ENCODE results near the gene SART3.
"Not testable (repeated sequence)": the region's sequence is repeated elsewhere in the genome, so short reads cannot be mapped to it uniquely, and the experiment has no call there.

SART3 gene

DNA sequence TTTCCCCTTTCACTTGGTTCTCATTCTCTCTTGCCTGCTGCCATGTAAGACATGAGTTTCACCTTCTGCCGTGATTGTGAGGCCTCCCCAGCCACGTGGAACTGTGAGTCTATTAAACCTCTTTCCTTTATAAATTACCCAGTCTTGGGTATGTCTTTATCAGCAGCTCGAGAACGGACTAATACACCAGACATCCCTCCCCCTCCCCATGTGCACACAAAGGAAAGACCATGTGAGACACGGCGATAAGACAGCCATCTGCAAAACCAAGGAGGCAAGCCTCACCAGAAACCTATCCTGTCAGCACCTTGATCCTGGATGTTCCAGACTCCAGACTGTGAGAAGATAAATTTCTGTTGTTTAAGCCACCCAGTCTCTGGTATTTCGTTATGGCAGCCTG, 75.6 kb downstream of the SART3 start:
- DNase-seq (ENCODE audit: low read depth in 3 of 3) = not testable (repeated sequence)

DNA sequence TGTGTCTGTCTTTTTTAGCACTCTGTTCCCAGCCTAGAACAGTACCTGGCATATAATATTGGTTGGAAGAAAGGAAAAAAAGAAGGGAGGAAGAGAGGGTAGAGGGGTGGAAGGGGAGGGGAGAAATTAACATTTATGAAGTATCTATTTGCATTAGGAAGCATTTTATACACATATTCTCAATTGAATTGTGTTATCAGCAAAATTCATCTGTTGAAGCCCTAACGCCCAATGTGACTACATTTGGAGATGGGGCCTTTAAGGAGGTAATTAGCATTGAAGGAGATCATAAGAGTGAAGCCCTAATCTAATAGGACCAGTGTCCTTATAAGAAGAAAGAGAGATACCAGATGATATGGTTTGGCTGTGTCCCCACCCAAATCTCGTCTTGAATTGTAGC, 76.1 kb downstream of the SART3 start:
- no peak for DNase-seq (ENCODE audit: low read depth in 3 of 3)

DNA sequence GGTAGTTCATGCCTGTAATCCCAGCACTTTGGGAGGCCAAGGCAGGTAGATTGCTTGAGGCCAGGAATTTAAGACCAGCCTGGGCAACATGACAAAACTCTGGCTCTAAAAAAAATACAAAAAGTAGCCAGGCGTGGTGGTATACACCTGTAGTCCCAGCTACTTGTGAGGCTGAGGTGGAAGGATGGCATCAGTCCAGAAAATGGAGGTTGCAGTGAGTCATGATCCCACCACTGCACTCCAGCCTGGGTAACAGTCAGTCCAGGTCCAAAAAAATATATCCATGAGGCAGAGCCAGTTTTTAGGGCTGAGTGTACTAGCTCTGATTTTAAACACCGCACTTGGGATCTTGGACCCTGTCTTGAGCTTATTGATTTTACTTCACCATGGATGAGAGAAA, 76.5 kb downstream of the SART3 start:
- DNase-seq (ENCODE audit: low read depth in 3 of 3) = no peak

DNA sequence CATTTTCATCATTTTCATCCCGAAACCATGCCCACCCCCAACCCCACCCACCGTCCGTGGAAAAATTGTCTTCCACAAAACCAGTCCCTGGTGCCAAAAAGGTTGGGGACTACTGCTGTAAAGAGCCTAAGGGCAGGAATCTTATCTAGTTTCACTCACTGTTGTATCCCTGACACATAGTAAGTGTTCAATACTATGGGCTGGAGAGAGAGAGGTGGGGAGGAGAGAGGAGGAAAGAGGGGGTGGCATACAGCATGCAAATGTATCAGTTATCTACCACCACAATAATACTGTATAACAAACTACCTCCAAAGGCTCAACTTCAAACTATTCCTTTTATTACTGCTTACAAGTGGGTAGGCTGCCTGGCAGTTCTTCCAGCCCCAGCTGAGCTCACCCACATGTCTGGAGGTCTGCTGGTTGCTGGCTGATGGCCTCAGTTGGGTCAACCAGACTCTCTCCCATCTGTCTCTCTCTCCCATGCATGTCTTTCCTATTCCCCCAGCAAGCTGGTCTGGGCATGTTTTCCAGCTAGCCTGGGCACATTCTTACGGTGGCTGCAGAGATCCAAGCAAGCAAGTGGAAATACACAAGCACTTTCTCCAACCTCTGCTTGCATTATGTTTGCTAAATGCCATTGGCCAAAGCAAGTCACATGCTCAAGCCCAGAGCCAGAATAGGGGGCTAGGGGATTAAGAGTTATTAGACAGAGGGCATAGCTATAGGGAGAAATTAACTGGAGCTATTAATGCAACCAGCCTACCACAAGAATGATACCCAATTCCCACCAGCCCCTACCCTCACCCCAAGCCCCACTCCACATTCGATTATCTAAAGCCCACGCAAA, 77.5 kb downstream of the SART3 start:
- DNase-seq (ENCODE audit: low read depth in 3 of 3) = no peak

DNA sequence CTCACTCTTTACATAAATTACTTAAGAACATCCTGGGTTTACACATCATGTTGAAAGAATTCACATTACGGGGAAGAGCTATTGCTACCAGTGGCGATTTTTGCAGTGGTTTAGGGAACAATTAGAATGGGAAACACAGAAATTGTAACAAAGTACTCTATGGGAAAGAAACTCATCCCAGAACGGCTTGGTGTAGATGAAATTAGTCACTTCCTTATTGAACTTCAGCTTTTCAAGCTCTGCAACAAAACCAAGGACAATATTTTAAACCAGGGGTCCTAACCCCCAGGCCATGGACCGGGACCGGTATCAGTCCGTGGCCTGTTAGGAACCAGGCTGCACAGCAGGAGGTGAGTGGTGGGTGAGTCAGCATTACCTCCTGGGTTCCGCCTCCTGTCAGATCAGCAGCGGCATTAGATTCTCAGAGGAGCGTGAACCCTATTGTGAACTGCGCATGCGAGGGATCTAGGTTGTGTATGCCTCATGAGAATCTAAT, 78.2 kb downstream of the SART3 start:
- no peak for DNase-seq (ENCODE audit: low read depth in 3 of 3)

DNA sequence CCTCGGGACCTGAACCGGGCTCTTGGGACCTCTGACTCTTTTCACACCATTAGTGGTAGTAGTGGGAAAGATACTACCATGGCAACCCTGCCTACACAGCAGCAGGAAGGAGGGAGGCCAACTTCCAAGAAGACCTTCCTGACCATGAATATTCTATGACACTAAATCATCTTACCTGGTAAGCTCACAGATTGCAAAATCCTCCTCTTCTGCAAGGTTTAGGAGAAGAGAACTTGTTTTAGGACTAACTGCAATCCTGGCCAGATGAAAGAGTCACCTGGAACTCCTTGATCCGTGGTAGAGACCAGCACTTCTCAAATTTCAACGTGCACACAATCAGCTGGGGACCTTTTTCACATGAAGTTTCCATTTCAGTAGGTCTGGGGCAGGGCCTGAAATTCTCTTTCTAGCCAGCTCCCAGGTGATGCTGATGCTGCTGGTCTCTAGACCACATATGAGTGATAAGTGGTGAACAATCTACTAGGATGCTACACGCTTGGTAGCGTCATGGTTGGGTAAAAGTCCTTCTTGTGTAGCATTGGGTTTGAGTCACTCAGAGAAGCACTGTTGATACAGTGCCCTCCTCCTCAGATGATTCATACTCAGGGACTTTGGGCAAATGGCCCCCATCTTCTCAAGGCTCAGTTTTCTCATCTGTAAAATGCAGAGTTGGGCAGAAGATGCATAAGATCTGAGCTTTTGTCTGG, 81.5 kb downstream of the SART3 start:
- no peak for DNase-seq (ENCODE audit: low read depth in 3 of 3)

DNA sequence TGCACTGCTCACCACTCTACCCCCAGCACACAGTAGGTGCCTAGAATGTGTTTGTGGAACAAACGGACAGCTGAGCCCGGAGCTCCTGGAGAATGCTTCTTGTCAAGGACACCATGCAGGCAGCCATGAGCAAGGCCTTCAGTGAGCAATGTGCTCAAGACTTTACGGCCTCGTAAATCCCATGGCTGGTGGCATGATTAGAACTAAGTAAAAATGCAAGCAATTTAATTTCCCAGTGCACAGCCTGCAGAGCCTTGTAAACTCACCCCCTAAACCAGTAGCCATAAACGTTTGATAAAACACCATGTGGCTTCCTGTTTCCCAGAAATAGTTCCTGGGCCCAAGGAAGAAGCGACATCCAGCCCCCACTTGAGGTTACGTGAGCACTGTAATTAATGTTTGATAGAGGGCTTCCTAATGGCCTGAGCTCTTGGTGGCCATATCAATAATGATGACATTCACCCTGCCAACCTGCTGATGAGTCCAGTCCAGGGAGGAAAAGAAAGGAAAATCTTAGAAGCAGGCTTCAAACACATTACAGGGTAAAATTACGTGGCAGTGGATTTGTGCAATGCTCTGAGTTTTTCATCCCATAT, 82.3 kb downstream of the SART3 start:
- no peak for DNase-seq (ENCODE audit: low read depth in 3 of 3)

DNA sequence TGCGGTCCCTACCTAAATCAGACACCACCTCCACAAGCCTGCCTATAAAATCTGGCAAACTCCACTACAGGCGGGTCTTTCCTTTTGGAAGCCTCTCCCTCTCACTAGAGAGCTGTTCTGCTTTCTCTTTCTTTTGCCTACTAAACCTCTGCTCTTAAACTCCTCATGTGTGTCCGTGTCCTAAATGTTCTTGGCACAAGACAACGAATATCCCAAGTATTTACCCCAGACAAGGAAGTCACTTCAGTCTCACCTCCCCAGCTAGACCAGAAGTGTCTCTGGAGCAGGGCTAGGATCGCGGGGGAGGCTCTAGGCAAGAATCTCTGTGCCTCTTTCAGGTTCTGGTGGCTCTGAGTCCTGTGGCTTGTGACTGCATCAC, 83.1 kb downstream of the SART3 start:
- DNase-seq (ENCODE audit: low read depth in 3 of 3) = no peak

DNA sequence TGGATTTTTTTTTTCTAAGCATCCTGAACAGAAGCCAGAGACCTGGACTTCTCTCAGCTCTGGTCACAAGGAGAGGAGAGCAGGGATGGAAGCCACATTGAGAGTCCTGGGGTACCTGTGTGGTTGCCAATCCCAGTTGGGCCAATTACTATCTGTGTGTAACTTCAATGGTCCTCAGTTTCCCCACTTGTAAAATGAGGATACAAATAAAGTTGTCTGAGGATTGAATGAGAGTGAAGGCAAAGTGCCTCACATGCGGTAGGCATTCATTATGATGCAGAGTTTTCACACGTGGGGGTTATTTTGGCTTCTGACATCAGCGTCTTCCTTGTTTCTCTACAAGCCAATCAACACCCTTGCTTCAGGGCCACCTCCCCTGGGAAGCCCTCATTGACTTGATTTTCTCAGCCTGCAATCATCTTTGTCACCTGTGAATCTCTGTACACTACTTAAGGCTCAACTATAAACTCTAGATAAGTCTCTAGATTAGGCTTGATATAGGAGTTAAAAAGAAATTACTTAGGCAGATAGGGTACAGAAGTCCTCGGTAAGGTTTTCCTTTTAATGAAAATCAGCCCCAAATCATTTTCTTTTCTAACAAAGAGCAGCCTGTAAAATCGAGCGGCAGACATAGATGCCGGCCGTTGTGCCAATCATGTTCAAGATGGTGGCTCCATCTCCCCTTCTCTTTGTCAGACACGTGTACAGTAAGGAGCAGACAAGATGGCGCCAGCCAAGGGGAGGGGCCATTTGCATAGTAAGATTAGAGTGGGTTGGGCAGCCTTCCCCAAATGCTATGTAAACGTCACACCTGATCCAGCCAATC, 83.7 kb downstream of the SART3 start:
- no peak for DNase-seq (ENCODE audit: low read depth in 3 of 3)

DNA sequence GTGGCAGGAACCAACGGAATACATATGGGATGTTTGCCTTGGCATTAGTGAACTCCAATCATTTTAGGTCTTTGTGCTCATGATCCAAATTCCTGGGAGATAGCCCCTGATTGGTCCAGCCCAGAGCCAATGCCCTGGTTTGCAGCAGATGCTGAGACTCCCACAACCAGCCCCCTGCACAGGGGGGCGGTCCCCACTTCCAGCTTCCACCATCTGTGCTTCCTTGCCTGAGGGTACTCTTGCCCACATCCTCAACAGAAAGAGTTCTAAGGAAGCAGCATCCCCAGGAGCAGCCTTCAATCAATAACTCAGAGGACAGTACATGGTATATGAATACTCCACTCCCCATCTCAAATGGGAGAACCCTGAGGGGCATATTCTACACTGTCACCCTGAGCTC, 85.6 kb downstream of the SART3 start:
- DNase-seq (ENCODE audit: low read depth in 3 of 3) = no peak

DNA sequence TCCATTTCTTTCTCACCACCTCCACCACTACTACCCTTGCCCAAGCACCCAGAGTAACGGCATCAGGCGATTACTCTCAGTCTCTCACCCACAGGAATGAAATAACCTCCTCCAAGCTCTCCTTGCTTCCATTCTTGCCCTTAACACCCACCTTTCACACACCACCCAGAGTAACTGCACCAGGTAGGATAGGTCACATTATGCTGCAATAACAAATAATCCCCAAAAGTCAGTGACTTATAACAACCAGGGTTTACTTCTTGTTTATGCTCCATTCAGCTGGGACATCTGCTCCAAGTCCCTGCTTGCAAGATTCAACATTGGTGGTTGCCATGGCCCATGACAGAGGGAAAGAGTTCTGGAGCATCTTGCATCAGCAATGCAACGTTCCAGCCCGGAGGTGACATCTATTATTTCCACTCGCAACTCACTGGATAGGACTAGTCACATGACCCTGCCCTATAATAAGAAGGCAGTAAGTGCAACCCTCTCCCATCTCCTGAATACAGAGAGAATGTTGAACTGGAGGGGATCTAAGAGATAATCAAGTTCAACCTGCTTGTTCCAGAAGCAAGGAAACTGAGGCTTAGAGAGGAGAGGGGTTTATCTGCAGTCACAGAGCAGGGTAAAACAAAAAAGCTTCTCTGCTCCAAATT, 87.4 kb downstream of the SART3 start:
- no peak for DNase-seq (ENCODE audit: low read depth in 3 of 3)

Measured in stimulated activated CD4-positive, alpha-beta T cell treated with anti-CD3 and anti-CD28 coated beads, TNF-alpha, amount 100 ng/mL, for 24 hours (primary cell).